PFSK-1 (cell line): ENCODE measurements around the gene MEI1.

ENCODE experiments used
- POLR2AphosphoS5 ChIP-seq: IDR thresholded peaks from 2 replicates; pipeline ENCODE4 v1.6.1; 2012; ENCODE audit warnings: low read depth, mild to moderate bottlenecking, control low read depth, low read length, moderate library complexity
- REST ChIP-seq, 2 experiments: IDR thresholded peaks; 2 replicates each; pipeline versions ENCODE4 v1.6.1 to v1.8.0; 2011 to 2012; ENCODE audit warnings: low read depth in 2 of 2, low read length in 2 of 2, control low read depth in 1 of 2, inconsistent platforms in 1 of 2, mild to moderate bottlenecking in 1 of 2, moderate library complexity in 1 of 2; ENCODE audit not compliant: insufficient read depth in 1 of 2

DNA sequence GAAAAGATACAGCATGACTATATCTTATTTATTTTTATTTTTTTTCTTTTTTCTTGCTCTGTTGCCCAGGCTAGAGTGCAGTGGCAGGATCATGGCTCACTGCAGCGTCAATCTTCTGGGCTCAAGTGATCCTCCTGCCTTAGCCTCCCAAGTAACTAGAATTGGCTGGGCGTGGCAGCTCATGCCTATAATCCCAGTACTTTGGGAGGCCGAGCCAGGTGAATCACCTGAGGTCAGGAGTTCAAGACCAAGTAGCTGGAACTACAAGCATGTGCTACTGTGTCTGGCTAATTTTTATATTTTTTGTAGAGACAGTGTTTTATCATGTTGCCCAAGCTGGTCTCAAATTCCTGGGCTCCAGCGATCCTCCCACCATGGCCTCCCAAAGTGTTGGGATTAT is 72.9 kb downstream of the MEI1 start:
- TF ChIP-seq POLR2AphosphoS5 (no peak), REST (IDR thresholded peaks at IDR 0.05; ENCODE audit: insufficient read depth in 1 of 2, low read depth in 2 of 2, low read length in 2 of 2) (no peak)
